ENCODE data around the gene LDHD.
"Not testable (repeated sequence)": the region's sequence is repeated elsewhere in the genome, so short reads cannot be mapped to it uniquely, and the experiment has no call there.

LDHD gene

DNA sequence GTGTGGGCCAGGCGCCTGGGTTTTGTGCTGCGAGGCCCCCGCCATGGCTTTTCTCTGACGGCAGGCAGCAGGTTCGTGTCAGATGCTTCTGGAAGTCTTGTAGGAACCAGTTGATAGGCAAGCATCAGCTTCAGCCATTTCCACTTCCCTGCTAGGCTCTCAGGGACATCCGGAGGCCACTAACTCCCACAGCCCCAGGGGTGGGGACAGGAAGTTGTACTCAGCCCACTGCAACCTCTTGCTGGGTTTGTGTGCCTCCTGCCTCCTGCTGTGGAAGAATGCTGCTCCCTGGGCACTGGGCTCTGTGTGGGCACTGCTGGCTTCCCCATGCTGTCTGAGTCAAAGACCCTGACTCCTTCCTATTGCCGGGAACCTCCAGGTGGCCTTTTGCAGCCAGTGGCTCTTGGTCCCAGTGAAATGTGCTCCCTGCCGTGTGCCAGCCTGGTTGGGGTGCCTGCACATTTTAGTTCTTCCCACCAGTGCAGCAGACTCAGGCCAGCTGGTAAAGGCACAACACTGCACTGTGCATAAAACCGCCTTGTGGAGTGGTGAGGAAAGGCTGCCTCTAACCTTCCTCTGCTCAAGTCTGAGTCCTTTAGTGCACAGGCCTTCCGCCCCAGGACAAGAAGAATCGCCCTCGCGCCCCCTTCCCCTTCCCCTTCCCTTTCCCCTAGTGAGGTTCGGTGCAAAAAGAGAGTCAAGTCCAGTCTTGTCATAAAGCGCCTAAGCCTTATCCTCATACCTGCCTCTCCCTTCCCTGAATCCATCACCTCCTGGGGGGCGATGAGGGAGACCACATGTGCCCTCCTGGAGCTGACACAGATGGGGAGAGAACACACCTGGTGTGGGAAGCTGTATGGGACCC lies 16.6 kb downstream of the LDHD start:
- peak; percentile 41 for DNase-seq (ENCODE audit: low read depth)

DNA sequence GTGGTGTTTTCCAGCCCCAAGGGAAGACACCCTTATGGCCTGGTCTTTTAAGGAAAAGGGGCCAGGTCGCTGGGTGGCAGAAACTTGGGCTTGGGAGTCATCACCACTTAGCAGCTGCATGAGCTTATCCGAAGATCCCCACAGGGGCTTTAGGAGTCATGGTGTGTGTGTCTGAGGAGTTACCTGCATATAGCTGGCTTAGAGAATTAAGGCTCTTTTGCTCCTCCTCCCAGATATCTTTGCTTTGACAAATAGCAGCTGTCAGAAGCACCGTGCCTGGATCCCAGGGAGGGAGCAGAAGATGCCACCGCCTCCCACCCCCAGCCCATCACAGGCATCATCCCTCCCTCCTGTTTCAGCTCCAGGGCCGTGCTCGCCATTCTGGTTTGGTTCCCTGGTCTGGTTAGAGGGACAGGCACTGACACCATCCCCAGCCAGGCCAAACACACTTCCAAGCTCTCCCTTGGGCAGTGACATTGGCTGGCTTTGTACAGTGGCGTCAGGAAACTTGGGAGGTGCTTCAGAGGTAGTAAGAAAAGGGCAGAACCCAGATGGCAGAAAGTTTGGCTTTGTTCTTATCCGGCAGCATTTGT lies 17.4 kb downstream of the LDHD start:
- DNase-seq (ENCODE audit: low read depth), result no peak

DNA sequence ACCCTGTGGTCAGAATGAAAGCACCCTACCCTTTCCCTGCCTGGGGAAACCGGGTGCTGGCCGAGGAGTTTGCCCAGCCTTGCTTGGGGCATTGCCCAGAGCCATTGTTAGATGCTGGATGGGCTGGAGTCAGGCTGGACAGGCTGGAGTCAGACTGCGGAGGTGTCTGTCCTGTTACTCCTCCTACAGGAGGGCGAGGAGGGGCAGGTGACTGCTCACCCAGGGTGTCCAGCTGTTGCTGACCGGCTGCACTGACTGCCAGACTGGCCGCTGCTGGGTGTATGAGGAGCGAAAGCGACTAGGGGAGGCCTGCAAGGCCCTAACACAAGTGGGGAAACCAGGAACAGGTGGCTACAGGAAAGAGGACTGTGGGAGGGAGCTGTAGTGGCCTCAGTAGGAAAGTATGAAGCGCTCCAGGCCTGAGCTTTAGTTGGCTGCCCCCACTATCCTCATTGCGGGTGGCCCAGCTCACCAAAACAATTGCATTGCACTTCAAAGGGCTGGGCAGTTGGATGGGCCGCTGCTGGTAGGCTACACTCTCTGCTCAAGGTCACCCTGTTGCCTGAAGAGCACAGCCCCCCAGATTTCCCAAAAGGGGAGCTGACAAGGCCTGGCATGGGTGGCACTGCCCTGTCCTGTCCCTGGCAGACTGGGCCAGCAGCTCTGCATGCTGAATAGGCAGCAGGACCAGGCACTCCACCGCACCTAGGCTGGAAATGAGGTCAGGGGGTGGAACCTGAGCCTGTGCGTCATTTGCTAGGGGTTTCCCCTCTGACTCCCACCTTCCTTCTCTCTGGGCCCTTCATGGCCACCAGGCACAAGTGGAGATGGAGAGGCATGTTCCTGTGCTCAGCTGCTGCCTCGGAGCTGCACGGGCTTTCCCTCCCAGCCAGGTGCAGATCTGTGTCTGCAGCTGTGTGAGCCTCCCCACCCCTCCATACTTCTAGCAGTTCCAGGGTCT lies 18.4 kb downstream of the LDHD start:
- DNase-seq (ENCODE audit: low read depth), result peak; percentile 65

DNA sequence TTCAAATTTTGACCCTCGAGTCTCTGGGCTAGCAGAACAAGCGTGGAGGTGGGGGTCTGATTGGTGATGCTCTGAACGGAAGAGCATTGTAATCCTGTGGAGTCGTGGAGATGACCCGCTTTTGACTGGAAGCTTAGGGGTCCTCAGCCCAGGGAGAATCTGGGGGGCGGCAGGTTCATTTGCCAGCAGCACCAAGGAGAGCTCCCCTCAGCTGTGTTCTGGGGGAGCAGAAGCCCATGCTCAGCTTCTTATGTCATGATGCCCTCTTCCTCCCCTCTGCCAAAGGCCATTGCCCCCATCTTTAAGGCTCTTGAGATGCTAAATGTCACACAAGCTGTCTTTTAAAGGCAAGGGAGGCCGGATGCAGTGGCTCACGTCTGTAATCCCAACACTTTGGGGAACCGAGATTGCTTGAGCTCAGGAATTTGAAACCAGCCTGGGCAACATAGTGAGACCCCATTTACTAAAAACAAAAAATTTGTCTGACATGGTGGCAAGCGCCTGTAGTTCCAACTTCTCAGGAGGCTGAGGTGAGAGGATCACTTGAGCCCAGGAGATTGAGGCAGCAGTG lies 19.3 kb downstream of the LDHD start:
- DNase-seq (ENCODE audit: low read depth), result no peak

DNA sequence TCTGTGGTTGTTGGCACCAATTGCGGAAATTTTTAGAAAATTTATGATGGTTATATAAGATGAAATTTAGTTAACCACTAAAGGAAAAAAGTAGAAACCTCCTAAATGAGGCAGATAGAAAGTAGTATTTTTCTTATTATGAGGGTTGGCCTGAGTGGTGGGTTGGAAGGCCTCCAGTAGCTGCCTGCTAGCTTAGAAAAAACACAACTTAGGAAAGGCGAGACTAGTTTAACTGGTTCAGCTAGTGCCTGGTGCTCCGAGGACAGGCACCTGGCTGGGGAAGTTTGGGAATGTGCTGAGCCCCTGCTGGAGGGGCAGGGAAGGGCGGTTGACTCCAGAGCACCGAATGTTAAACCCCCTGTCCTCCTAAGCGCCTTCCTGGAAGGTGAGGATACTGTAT lies 19.9 kb downstream of the LDHD start:
- no peak for DNase-seq (ENCODE audit: low read depth)

- DNase-seq (ENCODE audit: low read depth), result no peak
These were observed 21.4 kb downstream of the LDHD start for GRCh38 chr16:75095204-75095621.

DNA sequence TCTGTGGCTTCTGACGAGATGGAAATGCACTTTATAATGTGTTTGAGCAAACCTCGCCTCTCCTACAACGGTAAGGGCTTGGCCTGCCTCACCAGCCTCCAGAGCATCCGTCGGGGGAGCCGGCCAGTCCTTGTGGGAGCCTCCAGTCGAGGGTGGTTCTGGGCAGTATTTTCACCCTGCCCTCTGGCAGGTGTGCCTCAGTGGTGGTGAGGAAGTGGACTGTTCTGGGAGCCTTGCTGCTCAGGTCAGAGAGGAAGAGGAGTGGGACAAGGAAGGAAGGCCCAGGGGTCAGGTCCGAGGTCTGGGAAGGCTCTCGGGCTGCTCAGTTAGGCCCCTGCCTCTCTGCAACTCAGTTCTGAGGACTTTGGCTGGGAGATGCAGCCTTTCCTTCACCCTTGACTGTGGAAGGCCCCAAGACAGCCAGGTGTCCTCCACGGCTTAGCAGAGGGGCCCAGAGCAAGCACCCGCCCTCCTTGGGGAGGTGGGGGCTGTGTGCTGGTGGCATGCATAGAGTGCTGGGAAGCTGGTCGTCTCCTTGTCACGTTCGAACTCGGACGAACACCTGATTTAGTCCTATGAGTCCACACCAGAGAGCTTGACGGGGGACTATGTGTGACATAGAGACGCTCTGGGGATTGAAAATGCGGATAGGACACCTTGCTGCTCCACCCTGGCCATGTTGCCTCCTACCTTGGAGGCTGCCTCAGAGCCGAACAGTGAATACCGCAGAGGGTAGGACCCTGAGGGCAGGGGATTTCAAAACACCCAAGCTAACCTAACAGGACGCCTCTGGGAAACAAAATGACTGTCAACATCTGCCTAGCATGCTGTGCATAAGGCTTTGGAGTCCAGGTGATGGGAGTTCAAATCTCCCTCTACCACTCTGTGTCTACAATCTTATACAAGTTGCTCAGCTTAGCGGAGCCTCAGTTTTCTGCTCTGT lies 22.7 kb downstream of the LDHD start:
- no peak for DNase-seq (ENCODE audit: low read depth)

GRCh38 chr16:75092777-75093176 lies 23.8 kb downstream of the LDHD start:
- no peak for DNase-seq (ENCODE audit: low read depth)

- not testable (repeated sequence) for DNase-seq (ENCODE audit: low read depth)
These were observed 25.0 kb downstream of the LDHD start for GRCh38 chr16:75091619-75092018.

DNA sequence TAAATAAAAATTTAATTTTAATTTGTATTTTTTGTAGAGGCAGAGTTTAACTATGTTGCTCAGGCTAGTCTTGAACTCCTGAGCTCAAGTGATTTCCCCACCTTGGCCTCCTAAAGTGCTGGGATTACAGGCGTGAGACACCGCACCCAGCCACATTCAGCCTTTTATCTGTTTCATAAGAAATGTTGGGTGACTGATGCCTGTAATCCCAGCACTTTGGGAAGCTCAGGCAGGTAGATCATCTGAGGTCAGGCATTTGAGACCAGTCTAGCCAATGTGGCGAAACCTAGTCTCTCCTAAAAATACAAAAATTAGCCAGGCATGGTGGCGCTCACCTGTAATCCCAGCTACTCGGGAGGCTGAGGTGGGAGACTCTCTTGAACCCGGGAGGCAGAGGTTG lies 25.7 kb downstream of the LDHD start:
- not testable (repeated sequence) for DNase-seq (ENCODE audit: low read depth)

DNA sequence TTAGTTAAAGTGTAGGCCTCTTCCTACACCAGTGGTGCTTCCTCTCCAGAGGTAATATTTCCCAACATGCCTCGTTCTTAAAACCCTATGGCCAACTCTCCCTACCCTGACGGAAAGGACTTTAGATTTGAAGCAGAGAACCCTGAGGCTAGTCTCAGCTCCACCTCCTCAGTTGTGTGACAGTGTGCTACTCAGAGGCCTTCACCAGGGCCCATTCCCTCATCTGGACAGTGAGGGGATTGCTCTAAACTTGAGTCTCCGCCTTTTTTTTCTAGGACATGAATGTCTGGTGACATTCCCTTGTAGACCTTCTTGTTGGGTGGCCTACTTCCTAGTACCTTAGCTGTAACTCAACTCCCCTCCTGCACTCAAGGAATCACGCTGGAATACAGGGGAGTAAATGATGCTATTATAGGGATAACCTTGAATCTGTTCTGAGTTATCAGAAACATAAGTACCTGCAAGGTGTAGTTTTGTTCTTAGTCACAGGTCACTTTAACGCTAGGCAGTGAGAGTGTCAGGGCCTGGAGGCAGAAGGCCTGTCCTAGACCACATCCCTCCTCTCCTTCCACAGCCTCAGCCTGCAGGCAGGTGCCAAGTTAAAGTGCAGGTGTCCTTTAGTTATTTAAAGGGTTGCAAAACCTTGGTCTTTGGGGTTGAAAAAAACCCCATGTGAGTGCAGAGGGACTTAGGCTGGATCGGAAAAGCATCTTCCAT lies 26.9 kb downstream of the LDHD start:
- DNase-seq (ENCODE audit: low read depth), result no peak

DNA sequence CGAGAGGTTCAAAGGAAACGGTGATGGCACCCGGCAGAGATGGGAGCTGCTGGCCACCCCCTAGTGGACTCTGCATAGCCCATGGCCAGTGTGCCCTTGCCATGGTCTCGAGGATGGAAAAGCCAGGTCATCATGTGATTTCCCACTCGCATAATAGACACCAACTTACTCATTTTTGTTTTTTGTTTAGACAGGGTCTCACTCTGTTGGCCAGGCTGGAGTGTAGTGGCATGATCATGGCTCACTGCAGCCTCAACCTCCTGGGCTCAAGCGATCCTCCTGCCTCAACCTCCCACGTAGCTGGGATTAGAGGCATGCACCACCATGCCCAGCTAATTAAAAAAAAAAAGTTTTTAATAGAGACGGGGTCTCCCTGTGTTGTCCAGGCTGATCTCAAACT lies 27.6 kb downstream of the LDHD start:
- DNase-seq (ENCODE audit: low read depth), result no peak

- no peak for DNase-seq (ENCODE audit: low read depth)
These were observed 28.4 kb downstream of the LDHD start for GRCh38 chr16:75088216-75088615.

DNA sequence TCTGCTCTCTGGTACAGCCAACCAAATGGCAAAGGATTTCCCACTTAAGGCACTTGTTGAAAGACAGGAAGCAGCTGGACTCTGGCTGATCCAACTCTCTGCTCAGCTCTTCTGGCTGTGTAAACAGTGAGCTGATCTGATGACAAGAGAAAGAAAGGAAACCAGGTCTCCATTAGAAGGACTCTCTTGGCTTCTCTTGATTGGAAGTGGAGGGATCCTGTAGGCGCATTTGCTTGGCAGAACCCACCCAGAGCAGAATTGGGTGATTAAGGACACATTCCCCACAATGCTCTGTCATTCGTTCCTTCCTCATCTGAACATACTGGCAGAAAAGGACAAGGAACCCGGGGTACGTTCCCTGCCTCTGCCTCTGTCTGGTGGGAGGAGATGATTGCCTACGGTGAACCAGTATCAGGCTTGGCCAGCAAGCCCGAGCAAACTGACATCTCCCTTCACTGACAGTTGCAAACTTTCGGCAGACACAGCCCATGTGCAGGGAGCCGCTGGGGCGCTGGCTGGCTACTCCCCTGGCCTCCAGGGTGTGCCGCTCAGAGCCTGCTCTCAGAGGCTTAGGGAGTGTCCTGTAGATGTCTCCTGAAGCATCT lies 29.1 kb downstream of the LDHD start:
- DNase-seq (ENCODE audit: low read depth), result no peak

DNA sequence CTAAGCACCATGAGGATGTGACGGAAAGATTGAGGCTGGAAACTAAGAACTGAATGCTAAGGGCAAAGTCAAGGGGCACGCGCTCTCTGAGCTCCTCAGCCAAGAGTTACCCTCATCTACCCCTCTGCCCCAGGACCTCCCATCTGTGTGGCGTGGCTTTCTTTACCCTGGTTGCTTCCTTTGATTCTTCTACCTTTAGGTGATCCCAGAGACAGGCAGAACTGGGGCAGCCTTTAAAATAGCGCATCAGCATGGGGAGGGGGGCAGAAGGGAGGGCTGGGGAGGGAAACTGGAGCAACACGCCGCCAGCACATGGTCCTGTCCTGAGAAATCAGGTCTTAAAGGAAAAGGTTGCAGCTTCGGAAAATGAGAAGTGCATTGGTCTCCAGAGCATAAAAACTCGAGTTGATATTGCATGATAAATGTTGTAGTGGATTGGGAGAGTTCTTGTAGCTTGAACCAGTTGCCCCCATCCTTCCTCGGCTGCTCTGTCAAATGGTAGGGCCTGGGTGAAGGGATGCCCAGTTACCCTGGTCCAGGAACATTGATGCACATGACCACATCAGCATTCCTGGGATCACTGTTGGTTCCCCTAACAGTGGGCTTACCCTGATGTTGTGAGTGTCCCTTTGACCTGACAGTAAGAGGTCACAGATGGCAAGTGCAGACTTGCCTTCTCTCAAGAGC lies 29.7 kb downstream of the LDHD start:
- DNase-seq (ENCODE audit: low read depth), result no peak

DNA sequence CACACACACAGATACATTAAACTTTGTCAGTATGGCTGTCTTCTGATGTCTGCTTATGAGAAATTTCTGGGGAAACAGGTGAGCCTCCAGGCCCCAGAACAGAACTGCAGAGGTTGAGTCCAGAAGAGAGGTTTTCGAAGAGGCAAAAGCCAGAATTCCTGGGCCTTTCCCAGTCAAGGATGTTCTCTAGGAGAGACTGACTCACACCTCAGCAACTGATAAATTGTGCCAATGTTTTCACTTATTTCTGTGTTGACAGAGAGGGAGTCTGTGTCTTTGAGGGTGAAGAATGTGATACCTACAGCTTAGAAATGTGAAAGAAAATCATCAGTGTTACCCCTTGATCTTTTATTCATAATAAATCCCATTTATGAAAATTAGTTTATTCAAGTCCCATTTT lies 30.3 kb downstream of the LDHD start:
- no peak for DNase-seq (ENCODE audit: low read depth)

DNA sequence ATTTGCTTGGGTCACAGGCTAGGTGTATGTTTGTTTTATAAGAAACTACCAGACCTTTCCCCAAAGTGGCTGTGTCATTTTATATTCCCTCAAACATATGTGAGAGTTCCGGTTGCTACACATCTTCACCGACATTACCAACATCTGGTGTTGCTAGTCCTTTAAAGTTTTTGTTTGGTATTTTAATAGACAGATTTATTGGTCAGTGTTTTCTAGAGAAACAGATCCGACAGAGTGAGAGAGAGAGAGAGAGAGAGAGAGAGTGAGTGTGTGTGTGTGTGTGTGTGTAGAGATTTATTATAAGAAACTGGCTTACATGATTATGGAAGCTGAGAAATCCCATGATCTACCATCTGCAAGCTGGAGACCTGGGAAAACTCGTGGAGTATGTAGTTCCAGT lies 31.0 kb downstream of the LDHD start:
- DNase-seq (ENCODE audit: low read depth), result no peak

DNA sequence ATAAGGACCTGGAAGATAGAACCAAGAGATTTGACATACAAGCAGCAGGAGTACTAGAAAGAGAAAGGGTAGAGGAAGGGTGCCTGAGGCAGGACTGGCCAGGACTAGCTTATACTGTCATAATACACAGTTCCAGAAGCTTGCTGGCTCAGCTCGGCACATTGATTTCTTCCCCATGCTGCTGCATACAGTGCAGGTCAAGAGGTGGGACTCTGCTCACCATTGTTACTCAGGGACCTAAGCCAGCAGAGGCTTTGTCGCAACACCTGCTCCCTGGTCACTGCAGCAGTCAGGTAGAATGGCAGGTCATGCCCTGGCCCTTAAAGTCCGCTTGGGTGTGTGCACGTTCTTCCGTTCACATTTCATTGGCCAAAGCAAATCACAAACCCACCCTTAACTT lies 32.8 kb downstream of the LDHD start:
- no peak for DNase-seq (ENCODE audit: low read depth)

GRCh38 chr16:75081179-75081859 lies 35.3 kb downstream of the LDHD start:
- DNase-seq (ENCODE audit: low read depth), result no peak
